ENCODE results near the gene TM7SF2. TPM values are rescaled to one million over a fixed set of nuclear protein-coding genes. Genes with fewer than 3 reads are reported as not detected.

Gene TM7SF2
- polyA plus RNA-seq, 1 donor (not counting 4 experiments of a cell fraction or from before 2014, with no cell fraction given): 9.7 TPM

DNA sequence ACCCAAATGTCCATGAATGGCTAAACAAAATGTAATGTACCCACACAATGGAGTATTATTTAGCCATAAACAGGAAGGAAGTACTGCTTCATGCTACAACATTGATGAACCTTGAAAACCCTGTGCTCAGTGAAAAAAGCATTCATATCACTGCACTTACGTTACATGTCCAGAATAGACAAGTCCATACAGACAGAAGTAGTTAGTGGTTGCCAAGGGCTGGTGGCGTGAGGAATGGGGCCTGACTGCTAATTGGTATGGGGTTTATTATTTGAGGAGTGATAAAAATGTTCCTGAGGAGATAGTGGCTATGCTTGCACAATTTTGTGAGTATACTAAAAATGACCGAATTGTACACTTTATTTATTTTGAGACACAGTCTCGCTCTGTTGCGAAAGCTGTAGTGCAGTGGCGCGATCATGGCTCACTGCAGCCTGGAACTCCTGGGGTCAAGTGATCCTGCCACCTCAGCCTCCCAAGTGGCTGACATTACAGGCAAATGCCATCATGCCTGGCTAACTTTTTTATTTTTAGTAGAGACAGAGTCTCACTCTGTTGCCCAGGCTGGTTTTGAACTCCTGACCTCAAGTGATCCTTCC, 30.3 kb downstream of the TM7SF2 start:
- Histone ChIP-seq H2AFZ (ENCODE audit: control insufficient read depth, low read length) (no peak overlapping the region), H3K36me3 (ENCODE audit: control insufficient read depth in 2 of 2, extremely low read depth in 1 of 2, insufficient read depth in 2 of 2, low read length in 2 of 2) (no peaks in the 10 kb centered on the region), H3K9me3 (ENCODE audit: control insufficient read depth, low read depth, low read length) (no peaks in the 10 kb centered on the region), H3K9ac (ENCODE audit: control insufficient read depth, extremely low read depth, insufficient read depth, low read length) (no peak overlapping the region), H3K4me1 (ENCODE audit: control insufficient read depth, extremely low read depth, insufficient read depth, low read length) (no peaks in the 10 kb centered on the region), H4K20me1 (ENCODE audit: control insufficient read depth, extremely low read depth, insufficient read depth, low read length) (no peaks in the 10 kb centered on the region), H3K4me3 (ENCODE audit: control insufficient read depth in 2 of 3, extremely low read depth in 1 of 3, insufficient read depth in 2 of 3, low read depth in 1 of 3, low read length in 3 of 3) (no peak overlapping the region), H3K4me2 (ENCODE audit: control insufficient read depth, extremely low read depth, insufficient read depth, low read depth, low read length) (no peak overlapping the region), H3K9me1 (ENCODE audit: control insufficient read depth, extremely low read depth, insufficient read depth, low read length) (no peaks in the 10 kb centered on the region), H3K27ac (ENCODE audit: control insufficient read depth, insufficient read depth, low read length) (no peak overlapping the region), H3K27me3 (ENCODE audit: control insufficient read depth, extremely low read depth, insufficient read depth, low read length) (no peaks in the 10 kb centered on the region), H3K79me2 (ENCODE audit: control insufficient read depth, insufficient read depth, low read length) (no peaks in the 10 kb centered on the region)
- dilution Hi-C loops (cut with MboI; ENCODE audit: extremely low pct_ligation_motif_present, low sequenced_read_pairs): no loop called here
- FAIRE-seq (no peak), DNase-seq (ENCODE audit: low read depth, low spot score) (no peak)
- TF ChIP-seq EZH2 (IDR thresholded peaks at IDR 0.05; ENCODE audit: low read length): no peak
- TF ChIP-seq, protein P1, sequence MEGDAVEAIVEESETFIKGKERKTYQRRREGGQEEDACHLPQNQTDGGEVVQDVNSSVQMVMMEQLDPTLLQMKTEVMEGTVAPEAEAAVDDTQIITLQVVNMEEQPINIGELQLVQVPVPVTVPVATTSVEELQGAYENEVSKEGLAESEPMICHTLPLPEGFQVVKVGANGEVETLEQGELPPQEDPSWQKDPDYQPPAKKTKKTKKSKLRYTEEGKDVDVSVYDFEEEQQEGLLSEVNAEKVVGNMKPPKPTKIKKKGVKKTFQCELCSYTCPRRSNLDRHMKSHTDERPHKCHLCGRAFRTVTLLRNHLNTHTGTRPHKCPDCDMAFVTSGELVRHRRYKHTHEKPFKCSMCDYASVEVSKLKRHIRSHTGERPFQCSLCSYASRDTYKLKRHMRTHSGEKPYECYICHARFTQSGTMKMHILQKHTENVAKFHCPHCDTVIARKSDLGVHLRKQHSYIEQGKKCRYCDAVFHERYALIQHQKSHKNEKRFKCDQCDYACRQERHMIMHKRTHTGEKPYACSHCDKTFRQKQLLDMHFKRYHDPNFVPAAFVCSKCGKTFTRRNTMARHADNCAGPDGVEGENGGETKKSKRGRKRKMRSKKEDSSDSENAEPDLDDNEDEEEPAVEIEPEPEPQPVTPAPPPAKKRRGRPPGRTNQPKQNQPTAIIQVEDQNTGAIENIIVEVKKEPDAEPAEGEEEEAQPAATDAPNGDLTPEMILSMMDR (optimal IDR thresholded peaks at IDR 0.05 in 1 of 3, IDR thresholded peaks at IDR 0.05 in 1 of 3, conservative IDR thresholded peaks at IDR 0.05 in 1 of 3; ENCODE audit: extremely low read depth in 1 of 3, insufficient read depth in 2 of 3, low read length in 3 of 3): no peak

DNA sequence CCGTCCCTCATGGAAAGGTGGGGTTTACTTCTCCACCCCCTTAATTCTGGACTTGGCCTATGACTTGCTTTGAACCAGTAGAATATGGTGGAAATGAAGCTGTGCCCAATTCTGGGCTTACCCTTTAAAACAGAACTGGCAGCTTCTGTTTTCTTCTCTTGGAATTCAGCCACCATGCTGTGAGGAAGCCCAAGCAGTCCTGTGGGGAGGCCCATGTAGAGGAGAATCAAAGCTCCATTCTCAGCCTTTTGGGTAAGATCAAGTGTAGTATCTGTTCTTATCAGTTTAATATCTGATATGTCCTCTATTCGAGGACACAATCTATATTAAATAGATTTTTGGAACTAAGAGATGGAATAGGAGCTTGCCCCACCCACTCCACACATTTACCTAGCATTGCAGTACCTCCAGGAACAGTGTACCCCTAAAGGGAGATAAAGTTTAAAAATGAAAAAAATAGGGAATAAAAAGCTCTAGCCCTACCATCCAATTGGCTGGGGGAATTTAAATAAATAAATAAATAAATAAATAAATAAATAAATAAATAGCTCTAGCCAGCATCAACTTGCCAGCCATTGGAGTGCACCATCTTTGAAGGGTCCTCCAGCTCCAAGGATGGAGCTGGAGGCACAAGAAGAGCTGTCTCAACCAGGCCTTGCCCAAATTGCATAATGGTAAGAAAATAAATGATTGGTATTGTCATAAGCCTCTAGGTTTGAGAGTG, 35.8 kb downstream of the TM7SF2 start:
- Histone ChIP-seq H2AFZ (ENCODE audit: control insufficient read depth, low read length) (no peak overlapping the region), H3K9me1 (ENCODE audit: control insufficient read depth, extremely low read depth, insufficient read depth, low read length) (no peaks in the 10 kb centered on the region), H3K9me3 (ENCODE audit: control insufficient read depth, low read depth, low read length) (no peaks in the 10 kb centered on the region), H4K20me1 (ENCODE audit: control insufficient read depth, extremely low read depth, insufficient read depth, low read length) (no peaks in the 10 kb centered on the region), H3K4me1 (ENCODE audit: control insufficient read depth, extremely low read depth, insufficient read depth, low read length) (peaks cover 15% of the 10 kb centered on the region), H3K36me3 (ENCODE audit: control insufficient read depth in 2 of 2, extremely low read depth in 1 of 2, insufficient read depth in 2 of 2, low read length in 2 of 2) (no peaks in the 10 kb centered on the region), H3K27me3 (ENCODE audit: control insufficient read depth, extremely low read depth, insufficient read depth, low read length) (no peaks in the 10 kb centered on the region), H3K9ac (ENCODE audit: control insufficient read depth, extremely low read depth, insufficient read depth, low read length) (no peak overlapping the region), H3K27ac (ENCODE audit: control insufficient read depth, insufficient read depth, low read length) (no peak overlapping the region), H3K79me2 (ENCODE audit: control insufficient read depth, insufficient read depth, low read length) (no peaks in the 10 kb centered on the region), H3K4me2 (ENCODE audit: control insufficient read depth, extremely low read depth, insufficient read depth, low read depth, low read length) (no peak overlapping the region), H3K4me3 (ENCODE audit: control insufficient read depth in 2 of 3, extremely low read depth in 1 of 3, insufficient read depth in 2 of 3, low read depth in 1 of 3, low read length in 3 of 3) (no peak overlapping the region)
- DNase-seq (ENCODE audit: low read depth, low spot score) (no peak), FAIRE-seq (no peak)
- dilution Hi-C loops (cut with MboI; ENCODE audit: extremely low pct_ligation_motif_present, low sequenced_read_pairs): no loop called here
- TF ChIP-seq EZH2 (IDR thresholded peaks at IDR 0.05; ENCODE audit: low read length): no peak
- TF ChIP-seq, protein P1 (optimal IDR thresholded peaks at IDR 0.05 in 1 of 3, IDR thresholded peaks at IDR 0.05 in 1 of 3, conservative IDR thresholded peaks at IDR 0.05 in 1 of 3; ENCODE audit: extremely low read depth in 1 of 3, insufficient read depth in 2 of 3, low read length in 3 of 3): no peak
